Measurements from ENCODE around the gene ZNF22. TPM values are rescaled to one million over a fixed set of nuclear protein-coding genes. Genes with fewer than 3 reads are reported as not detected.

Gene ZNF22
- polyA plus RNA-seq, 6 donors from 2014 or later: 52.9 to 73.2 (median 61.9) TPM

- Mint-ChIP-seq H3K4me1 (peaks cover 12 to 27% (median 26%) of the 10 kb centered on the region in 3 donors), H3K36me3 (no peaks in the 10 kb centered on the region), H3K27me3 (peaks cover 0 to 13% (median 4%) of the 10 kb centered on the region in 3 donors), H3K4me3 (peak overlapping the region in 6 of 8 donors; percentile 22 to 73 (median 50)), H3K9me3 (no peaks in the 10 kb centered on the region), H3K27ac (peak overlapping the region in 2 of 6 donors; percentile 80 to 81)
- DNase-seq (no peak), ATAC-seq (ENCODE audit: low read depth in 2 of 2) (no peak)
Observed at GRCh38 chr10:44975431-44976331, 25.0 kb upstream of the ZNF22 start.

GRCh38 chr10:44976352-44977198 is 24.1 kb upstream of the ZNF22 start:
- no peaks in the 10 kb centered on the region for H3K36me3 Mint-ChIP-seq
- H3K27me3 Mint-ChIP-seq: peaks cover 0 to 13% (median 4%) of the 10 kb centered on the region in 3 donors
- ATAC-seq (ENCODE audit: low read depth in 2 of 2): no peak
- H3K27ac Mint-ChIP-seq: peak overlapping the region in 2 of 6 donors; percentile 48 to 72
- H3K9me3 Mint-ChIP-seq: no peaks in the 10 kb centered on the region
- H3K4me3 Mint-ChIP-seq: peak overlapping the region in 4 of 8 donors; percentile 44 to 54 (median 46)
- H3K4me1 Mint-ChIP-seq: peaks cover 12 to 27% (median 26%) of the 10 kb centered on the region in 3 donors
- no peak for DNase-seq

- H3K36me3 Mint-ChIP-seq: no peaks in the 10 kb centered on the region
- H3K4me3 Mint-ChIP-seq: peak overlapping the region in 1 of 8 donors; percentile 44
- H3K4me1 Mint-ChIP-seq: peaks cover 12 to 27% (median 21%) of the 10 kb centered on the region in 3 donors
- DNase-seq (no peak), ATAC-seq (ENCODE audit: low read depth in 2 of 2) (no peak)
- H3K27me3 Mint-ChIP-seq: peaks cover 0 to 13% (median 4%) of the 10 kb centered on the region in 3 donors
- no peaks in the 10 kb centered on the region for H3K9me3 Mint-ChIP-seq
- no peak overlapping the region for H3K27ac Mint-ChIP-seq
Observed at GRCh38 chr10:44977287-44978212, 23.2 kb upstream of the ZNF22 start.

- Mint-ChIP-seq H3K9me3 (no peaks in the 10 kb centered on the region), H3K4me3 (peak overlapping the region in 2 of 8 donors; percentile 8 to 32), H3K27ac (peak overlapping the region in 1 of 6 donors; percentile 65), H3K36me3 (no peaks in the 10 kb centered on the region), H3K27me3 (peaks cover 0 to 13% (median 4%) of the 10 kb centered on the region in 3 donors), H3K4me1 (peaks cover 5 to 22% (median 19%) of the 10 kb centered on the region in 3 donors)
- DNase-seq (no peak), ATAC-seq (ENCODE audit: low read depth in 2 of 2) (no peak)
Observed at GRCh38 chr10:44978213-44978569, 22.5 kb upstream of the ZNF22 start.

- Mint-ChIP-seq H3K36me3 (no peaks in the 10 kb centered on the region), H3K4me3 (peak within 1 kb of the TSS in 2 of 8 donors; percentile 8 to 32), H3K4me1 (peaks cover 0 to 16% (median 14%) of the 10 kb centered on the region in 3 donors)
Observed at GRCh38 chr10:44978570-44979280, 22.0 kb upstream of the ZNF22 start, which contains the start of gene DEPP1. DEPP1 (minus strand) TSS chr10:44978809; CDS start chr10:44978030, 779 bp downstream.

GRCh38 chr10:44979281-44980191 is 21.2 kb upstream of the ZNF22 start:
- H3K27ac Mint-ChIP-seq: peak overlapping the region in 1 of 6 donors; percentile 1
- DNase-seq: no peak
- H3K9me3 Mint-ChIP-seq: no peaks in the 10 kb centered on the region
- H3K27me3 Mint-ChIP-seq: peaks cover 0 to 13% (median 4%) of the 10 kb centered on the region in 3 donors
- no peaks in the 10 kb centered on the region for H3K36me3 Mint-ChIP-seq
- H3K4me3 Mint-ChIP-seq: no peak overlapping the region
- peaks cover 0 to 8% (median 6%) of the 10 kb centered on the region in 3 donors for H3K4me1 Mint-ChIP-seq
- ATAC-seq (ENCODE audit: low read depth in 2 of 2): no peak

More at GRCh38 chr10:44978570-44979280, 22.0 kb upstream of the ZNF22 start, which contains the start of gene DEPP1:
- no peak for DNase-seq
- no peaks in the 10 kb centered on the region for H3K9me3 Mint-ChIP-seq
- H3K27me3 Mint-ChIP-seq: peaks cover 0 to 13% (median 4%) of the 10 kb centered on the region in 3 donors
- ATAC-seq (ENCODE audit: low read depth in 2 of 2): no peak
- H3K27ac Mint-ChIP-seq: peak within 1 kb of the TSS in 2 of 6 donors; percentile 1 to 65

GRCh38 chr10:44980309-44981171 is 20.2 kb upstream of the ZNF22 start:
- H3K36me3 Mint-ChIP-seq: no peaks in the 10 kb centered on the region
- H3K9me3 Mint-ChIP-seq: no peaks in the 10 kb centered on the region
- H3K27ac Mint-ChIP-seq: peak overlapping the region in 2 of 6 donors; percentile 12 to 73
- DNase-seq (no peak), ATAC-seq (ENCODE audit: low read depth in 2 of 2) (no peak)
- peaks cover 0 to 13% (median 4%) of the 10 kb centered on the region in 3 donors for H3K27me3 Mint-ChIP-seq
- H3K4me1 Mint-ChIP-seq: peaks cover 0 to 7% (median 6%) of the 10 kb centered on the region in 3 donors
- peak overlapping the region in 1 of 8 donors; percentile 57 for H3K4me3 Mint-ChIP-seq

GRCh38 chr10:44981172-44982113 is 19.3 kb upstream of the ZNF22 start:
- H3K9me3 Mint-ChIP-seq: no peaks in the 10 kb centered on the region
- H3K27me3 Mint-ChIP-seq: peaks cover 0 to 8% (median 4%) of the 10 kb centered on the region in 3 donors
- ATAC-seq (ENCODE audit: low read depth in 2 of 2): no peak
- H3K4me3 Mint-ChIP-seq: no peak overlapping the region
- peaks cover 0 to 7% (median 6%) of the 10 kb centered on the region in 3 donors for H3K4me1 Mint-ChIP-seq
- H3K27ac Mint-ChIP-seq: peak overlapping the region in 1 of 6 donors; percentile 16
- DNase-seq: no peak
- H3K36me3 Mint-ChIP-seq: no peaks in the 10 kb centered on the region

- H3K4me1 Mint-ChIP-seq: peaks cover 0 to 7% (median 6%) of the 10 kb centered on the region in 3 donors
- H3K27ac Mint-ChIP-seq: peak overlapping the region in 1 of 6 donors; percentile 64
- no peaks in the 10 kb centered on the region for H3K36me3 Mint-ChIP-seq
Observed at GRCh38 chr10:44982114-44982460, 18.6 kb upstream of the ZNF22 start.

GRCh38 chr10:44982496-44982895 is 18.2 kb upstream of the ZNF22 start:
- H3K27me3 Mint-ChIP-seq: no peaks in the 10 kb centered on the region
- H3K4me3 Mint-ChIP-seq: no peak overlapping the region
- H3K36me3 Mint-ChIP-seq: no peaks in the 10 kb centered on the region
- no peaks in the 10 kb centered on the region for H3K9me3 Mint-ChIP-seq
- H3K27ac Mint-ChIP-seq: peak overlapping the region in 1 of 6 donors; percentile 78
- peaks cover 0 to 7% (median 6%) of the 10 kb centered on the region in 3 donors for H3K4me1 Mint-ChIP-seq
- DNase-seq (no peak), ATAC-seq (ENCODE audit: low read depth in 2 of 2) (no peak)

More at GRCh38 chr10:44982114-44982460, 18.6 kb upstream of the ZNF22 start:
- DNase-seq (no peak), ATAC-seq (ENCODE audit: low read depth in 2 of 2) (no peak)
- Mint-ChIP-seq H3K27me3 (peaks cover 0 to 2% (median 1%) of the 10 kb centered on the region in 3 donors), H3K4me3 (no peak overlapping the region), H3K9me3 (no peaks in the 10 kb centered on the region)
